Measurements from ENCODE around the gene ARSA.

ARSA gene

GRCh38 chr22:50587407-50587806, 40.5 kb downstream of the ARSA start:
- H3K27me3 ChIP-seq (ENCODE audit: control insufficient read depth in 1 of 2, insufficient read depth in 2 of 2, low read length in 2 of 2), result no peaks in the 10 kb centered on the region
- H3K4me3 ChIP-seq (ENCODE audit: low read depth in 1 of 2, low read length in 2 of 2), result no peak overlapping the region
- H3K27ac ChIP-seq (ENCODE audit: low read depth, low read length), result no peak overlapping the region
- H3K4me1 ChIP-seq (ENCODE audit: control insufficient read depth in 1 of 2, insufficient read depth in 2 of 2, low read length in 2 of 2), result peaks cover 6 to 8% of the 10 kb centered on the region in 2 donors
- no peaks in the 10 kb centered on the region for H3K36me3 ChIP-seq (ENCODE audit: control insufficient read depth in 1 of 2, insufficient read depth in 2 of 2, low read length in 2 of 2)
- no peaks in the 10 kb centered on the region for H3K9me3 ChIP-seq (ENCODE audit: control insufficient read depth in 1 of 2, low read length in 2 of 2)
- H3K9ac ChIP-seq (ENCODE audit: low read depth in 1 of 2, low read length in 2 of 2), result no peak overlapping the region

GRCh38 chr22:50586416-50586815, 41.5 kb downstream of the ARSA start:
- H3K9me3 ChIP-seq (ENCODE audit: control insufficient read depth in 1 of 2, low read length in 2 of 2), result no peaks in the 10 kb centered on the region
- no peak overlapping the region for H3K27ac ChIP-seq (ENCODE audit: low read depth, low read length)
- no peak overlapping the region for H3K9ac ChIP-seq (ENCODE audit: low read depth in 1 of 2, low read length in 2 of 2)
- H3K27me3 ChIP-seq (ENCODE audit: control insufficient read depth in 1 of 2, insufficient read depth in 2 of 2, low read length in 2 of 2), result no peaks in the 10 kb centered on the region
- peaks cover 11 to 15% of the 10 kb centered on the region in 2 donors for H3K4me1 ChIP-seq (ENCODE audit: control insufficient read depth in 1 of 2, insufficient read depth in 2 of 2, low read length in 2 of 2)
- no peak overlapping the region for H3K4me3 ChIP-seq (ENCODE audit: low read depth in 1 of 2, low read length in 2 of 2)
- H3K36me3 ChIP-seq (ENCODE audit: control insufficient read depth in 1 of 2, insufficient read depth in 2 of 2, low read length in 2 of 2), result no peaks in the 10 kb centered on the region

GRCh38 chr22:50585781-50586180, 42.2 kb downstream of the ARSA start:
- Histone ChIP-seq H3K9me3 (ENCODE audit: control insufficient read depth in 1 of 2, low read length in 2 of 2) (no peaks in the 10 kb centered on the region), H3K36me3 (ENCODE audit: control insufficient read depth in 1 of 2, insufficient read depth in 2 of 2, low read length in 2 of 2) (peaks cover 0 to 4% of the 10 kb centered on the region in 2 donors), H3K4me3 (ENCODE audit: low read depth in 1 of 2, low read length in 2 of 2) (no peak overlapping the region), H3K9ac (ENCODE audit: low read depth in 1 of 2, low read length in 2 of 2) (no peak overlapping the region), H3K27ac (ENCODE audit: low read depth, low read length) (no peak overlapping the region), H3K27me3 (ENCODE audit: control insufficient read depth in 1 of 2, insufficient read depth in 2 of 2, low read length in 2 of 2) (no peaks in the 10 kb centered on the region), H3K4me1 (ENCODE audit: control insufficient read depth in 1 of 2, insufficient read depth in 2 of 2, low read length in 2 of 2) (peaks cover 16 to 18% of the 10 kb centered on the region in 2 donors)

GRCh38 chr22:50585238-50585637, 42.7 kb downstream of the ARSA start:
- Histone ChIP-seq H3K9me3 (ENCODE audit: control insufficient read depth in 1 of 2, low read length in 2 of 2) (no peaks in the 10 kb centered on the region), H3K36me3 (ENCODE audit: control insufficient read depth in 1 of 2, insufficient read depth in 2 of 2, low read length in 2 of 2) (peaks cover 0 to 7% of the 10 kb centered on the region in 2 donors), H3K27me3 (ENCODE audit: control insufficient read depth in 1 of 2, insufficient read depth in 2 of 2, low read length in 2 of 2) (no peaks in the 10 kb centered on the region), H3K4me1 (ENCODE audit: control insufficient read depth in 1 of 2, insufficient read depth in 2 of 2, low read length in 2 of 2) (peaks cover 16 to 18% of the 10 kb centered on the region in 2 donors), H3K9ac (ENCODE audit: low read depth in 1 of 2, low read length in 2 of 2) (no peak overlapping the region), H3K4me3 (ENCODE audit: low read depth in 1 of 2, low read length in 2 of 2) (no peak overlapping the region), H3K27ac (ENCODE audit: low read depth, low read length) (no peak overlapping the region)

GRCh38 chr22:50584106-50585096, 43.6 kb downstream of the ARSA start:
- H3K9ac ChIP-seq (ENCODE audit: low read depth in 1 of 2, low read length in 2 of 2), result peak overlapping the region in 1 of 2 donors; percentile 67
- H3K4me3 ChIP-seq (ENCODE audit: low read depth in 1 of 2, low read length in 2 of 2), result no peak overlapping the region
- no peak overlapping the region for H3K27ac ChIP-seq (ENCODE audit: low read depth, low read length)
- H3K4me1 ChIP-seq (ENCODE audit: control insufficient read depth in 1 of 2, insufficient read depth in 2 of 2, low read length in 2 of 2), result peaks cover 16 to 20% of the 10 kb centered on the region in 2 donors
- no peaks in the 10 kb centered on the region for H3K27me3 ChIP-seq (ENCODE audit: control insufficient read depth in 1 of 2, insufficient read depth in 2 of 2, low read length in 2 of 2)
- no peaks in the 10 kb centered on the region for H3K9me3 ChIP-seq (ENCODE audit: control insufficient read depth in 1 of 2, low read length in 2 of 2)
- H3K36me3 ChIP-seq (ENCODE audit: control insufficient read depth in 1 of 2, insufficient read depth in 2 of 2, low read length in 2 of 2), result peaks cover 0 to 15% of the 10 kb centered on the region in 2 donors

GRCh38 chr22:50583294-50583861, 44.6 kb downstream of the ARSA start:
- Histone ChIP-seq H3K9ac (ENCODE audit: low read depth in 1 of 2, low read length in 2 of 2) (peak overlapping the region; percentile 67 to 93), H3K27me3 (ENCODE audit: control insufficient read depth in 1 of 2, insufficient read depth in 2 of 2, low read length in 2 of 2) (no peaks in the 10 kb centered on the region), H3K4me3 (ENCODE audit: low read depth in 1 of 2, low read length in 2 of 2) (peak overlapping the region; percentile 91), H3K4me1 (ENCODE audit: control insufficient read depth in 1 of 2, insufficient read depth in 2 of 2, low read length in 2 of 2) (peaks cover 24 to 31% of the 10 kb centered on the region in 2 donors), H3K9me3 (ENCODE audit: control insufficient read depth in 1 of 2, low read length in 2 of 2) (no peaks in the 10 kb centered on the region), H3K27ac (ENCODE audit: low read depth, low read length) (no peak overlapping the region), H3K36me3 (ENCODE audit: control insufficient read depth in 1 of 2, insufficient read depth in 2 of 2, low read length in 2 of 2) (peaks cover 0 to 22% of the 10 kb centered on the region in 2 donors)

- H3K9ac ChIP-seq (ENCODE audit: low read depth in 1 of 2, low read length in 2 of 2), result peak within 1 kb of the TSS; percentile 90 to 95
- peak within 1 kb of the TSS; percentile 91 to 92 for H3K4me3 ChIP-seq (ENCODE audit: low read depth in 1 of 2, low read length in 2 of 2)
- peaks cover 24 to 32% of the 10 kb centered on the region in 2 donors for H3K4me1 ChIP-seq (ENCODE audit: control insufficient read depth in 1 of 2, insufficient read depth in 2 of 2, low read length in 2 of 2)
- H3K27ac ChIP-seq (ENCODE audit: low read depth, low read length), result peak within 1 kb of the TSS; percentile 99
- no peaks in the 10 kb centered on the region for H3K9me3 ChIP-seq (ENCODE audit: control insufficient read depth in 1 of 2, low read length in 2 of 2)
- H3K27me3 ChIP-seq (ENCODE audit: control insufficient read depth in 1 of 2, insufficient read depth in 2 of 2, low read length in 2 of 2), result no peaks in the 10 kb centered on the region
- H3K36me3 ChIP-seq (ENCODE audit: control insufficient read depth in 1 of 2, insufficient read depth in 2 of 2, low read length in 2 of 2), result peaks cover 0 to 22% of the 10 kb centered on the region in 2 donors
These were observed 45.3 kb downstream of the ARSA start, which contains the start of gene CHKB for GRCh38 chr22:50582493-50583293. TSS of gene CHKB (minus strand) at chr22:50582849. CDS start at chr22:50582781, 68 bp downstream.

- peaks cover 0 to 22% of the 10 kb centered on the region in 2 donors for H3K36me3 ChIP-seq (ENCODE audit: control insufficient read depth in 1 of 2, insufficient read depth in 2 of 2, low read length in 2 of 2)
- no peaks in the 10 kb centered on the region for H3K27me3 ChIP-seq (ENCODE audit: control insufficient read depth in 1 of 2, insufficient read depth in 2 of 2, low read length in 2 of 2)
- peaks cover 24 to 32% of the 10 kb centered on the region in 2 donors for H3K4me1 ChIP-seq (ENCODE audit: control insufficient read depth in 1 of 2, insufficient read depth in 2 of 2, low read length in 2 of 2)
- peak overlapping the region; percentile 99 for H3K27ac ChIP-seq (ENCODE audit: low read depth, low read length)
- peak overlapping the region; percentile 90 to 95 for H3K9ac ChIP-seq (ENCODE audit: low read depth in 1 of 2, low read length in 2 of 2)
- H3K9me3 ChIP-seq (ENCODE audit: control insufficient read depth in 1 of 2, low read length in 2 of 2), result no peaks in the 10 kb centered on the region
- H3K4me3 ChIP-seq (ENCODE audit: low read depth in 1 of 2, low read length in 2 of 2), result peak overlapping the region; percentile 81 to 92
These were observed 45.9 kb downstream of the ARSA start for GRCh38 chr22:50581950-50582492.

- H3K4me3 ChIP-seq (ENCODE audit: low read depth in 1 of 2, low read length in 2 of 2), result peak overlapping the region; percentile 81 to 92
- no peak overlapping the region for H3K27ac ChIP-seq (ENCODE audit: low read depth, low read length)
- no peaks in the 10 kb centered on the region for H3K27me3 ChIP-seq (ENCODE audit: control insufficient read depth in 1 of 2, insufficient read depth in 2 of 2, low read length in 2 of 2)
- H3K36me3 ChIP-seq (ENCODE audit: control insufficient read depth in 1 of 2, insufficient read depth in 2 of 2, low read length in 2 of 2), result peaks cover 0 to 22% of the 10 kb centered on the region in 2 donors
- H3K9me3 ChIP-seq (ENCODE audit: control insufficient read depth in 1 of 2, low read length in 2 of 2), result no peaks in the 10 kb centered on the region
- peak overlapping the region; percentile 90 to 95 for H3K9ac ChIP-seq (ENCODE audit: low read depth in 1 of 2, low read length in 2 of 2)
- H3K4me1 ChIP-seq (ENCODE audit: control insufficient read depth in 1 of 2, insufficient read depth in 2 of 2, low read length in 2 of 2), result peaks cover 24 to 32% of the 10 kb centered on the region in 2 donors
These were observed 46.7 kb downstream of the ARSA start for GRCh38 chr22:50581031-50581949.
